ENCODE results near the gene ADGRF5.

DNA sequence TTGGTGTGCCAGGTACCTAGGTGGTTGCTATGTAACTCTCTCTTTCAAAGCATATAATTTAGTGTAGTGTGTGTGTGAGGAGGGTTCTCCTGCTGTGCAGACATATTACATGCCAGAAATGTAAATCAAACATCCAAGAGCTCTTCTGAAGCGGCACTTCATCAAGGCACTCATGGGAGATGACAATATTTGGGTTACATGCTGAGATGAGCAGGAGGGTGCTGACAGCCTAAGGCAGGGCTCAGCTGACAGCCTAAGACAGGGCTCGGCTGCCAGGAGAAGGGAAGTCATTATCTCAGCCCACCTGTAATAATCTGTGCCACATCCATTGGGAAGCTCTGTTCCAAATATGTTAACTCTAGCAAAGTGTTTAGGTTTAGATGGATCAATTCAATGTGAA lies 39.1 kb downstream of the ADGRF5 start:
- TF ChIP-seq, protein P1, sequence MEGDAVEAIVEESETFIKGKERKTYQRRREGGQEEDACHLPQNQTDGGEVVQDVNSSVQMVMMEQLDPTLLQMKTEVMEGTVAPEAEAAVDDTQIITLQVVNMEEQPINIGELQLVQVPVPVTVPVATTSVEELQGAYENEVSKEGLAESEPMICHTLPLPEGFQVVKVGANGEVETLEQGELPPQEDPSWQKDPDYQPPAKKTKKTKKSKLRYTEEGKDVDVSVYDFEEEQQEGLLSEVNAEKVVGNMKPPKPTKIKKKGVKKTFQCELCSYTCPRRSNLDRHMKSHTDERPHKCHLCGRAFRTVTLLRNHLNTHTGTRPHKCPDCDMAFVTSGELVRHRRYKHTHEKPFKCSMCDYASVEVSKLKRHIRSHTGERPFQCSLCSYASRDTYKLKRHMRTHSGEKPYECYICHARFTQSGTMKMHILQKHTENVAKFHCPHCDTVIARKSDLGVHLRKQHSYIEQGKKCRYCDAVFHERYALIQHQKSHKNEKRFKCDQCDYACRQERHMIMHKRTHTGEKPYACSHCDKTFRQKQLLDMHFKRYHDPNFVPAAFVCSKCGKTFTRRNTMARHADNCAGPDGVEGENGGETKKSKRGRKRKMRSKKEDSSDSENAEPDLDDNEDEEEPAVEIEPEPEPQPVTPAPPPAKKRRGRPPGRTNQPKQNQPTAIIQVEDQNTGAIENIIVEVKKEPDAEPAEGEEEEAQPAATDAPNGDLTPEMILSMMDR (IDR thresholded peaks at IDR 0.05; ENCODE audit: low read depth, low read length): no peak
- TF ChIP-seq EZH2phosphoT487 (IDR thresholded peaks at IDR 0.05; ENCODE audit: low read depth): no peak
